NOMO-1 treated with DMSO at 0.1 percent for 48 hours (cell line): ENCODE results near the gene SYT9.

Experiments used
- DNase-seq: peaks from one replicate; lab custom pipeline; 2025; ENCODE audit not compliant: unreplicated experiment; lab: John Stamatoyannopoulos, UW

Gene SYT9

DNA sequence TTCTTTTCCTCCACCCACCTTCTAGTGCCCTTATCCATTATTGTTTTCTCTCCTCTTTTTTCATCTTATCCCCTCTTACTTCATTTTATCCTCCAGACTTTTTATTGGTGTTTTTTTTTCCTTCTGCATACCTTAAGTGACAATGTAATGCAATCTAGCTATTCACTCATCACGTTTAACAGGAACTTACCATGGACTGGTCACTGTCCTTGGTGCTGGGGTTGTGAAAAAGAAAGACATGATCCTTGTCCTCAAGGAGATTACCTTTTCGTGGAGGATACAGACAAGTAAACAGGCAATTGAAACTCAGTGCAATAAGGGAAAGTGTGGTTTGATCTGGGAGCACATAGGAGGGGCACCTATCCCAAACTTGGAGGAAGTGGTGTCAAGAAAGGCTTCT lies 20.7 kb downstream of the SYT9 start:
- no peak for DNase-seq

GRCh38 chr11:7275133-7275532 lies 23.4 kb downstream of the SYT9 start:
- no peak for DNase-seq

DNA sequence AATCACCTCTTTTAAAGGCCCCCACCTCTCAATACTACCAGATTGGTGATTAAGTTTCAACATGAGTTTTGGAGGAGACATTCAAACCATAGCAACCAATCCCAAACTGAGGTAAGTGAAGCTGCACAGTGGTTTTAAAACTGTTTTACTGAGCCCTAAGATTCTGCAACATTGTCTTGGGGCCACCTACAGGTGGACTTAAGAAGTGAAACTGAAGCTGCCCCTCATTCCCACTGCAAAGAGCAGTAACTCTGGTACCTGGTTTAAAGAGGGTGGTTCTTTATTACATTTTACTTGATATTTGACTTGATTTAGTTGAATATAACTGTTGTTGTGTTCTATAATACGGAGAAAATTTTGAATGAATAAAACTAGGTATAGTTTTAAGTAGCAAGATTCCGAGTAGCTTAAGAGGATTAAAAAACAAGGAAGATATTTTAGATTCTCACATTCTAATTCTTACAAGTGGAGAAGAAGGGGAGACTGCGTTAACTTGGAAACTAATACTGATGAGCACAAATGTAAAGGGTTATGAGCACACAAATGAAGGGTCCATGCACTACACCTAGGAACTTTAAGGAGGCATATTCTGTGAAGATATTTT lies 26.7 kb downstream of the SYT9 start:
- peak; percentile 5 for DNase-seq

- no peak for DNase-seq
These were observed 28.0 kb downstream of the SYT9 start for GRCh38 chr11:7279676-7280075.

DNA sequence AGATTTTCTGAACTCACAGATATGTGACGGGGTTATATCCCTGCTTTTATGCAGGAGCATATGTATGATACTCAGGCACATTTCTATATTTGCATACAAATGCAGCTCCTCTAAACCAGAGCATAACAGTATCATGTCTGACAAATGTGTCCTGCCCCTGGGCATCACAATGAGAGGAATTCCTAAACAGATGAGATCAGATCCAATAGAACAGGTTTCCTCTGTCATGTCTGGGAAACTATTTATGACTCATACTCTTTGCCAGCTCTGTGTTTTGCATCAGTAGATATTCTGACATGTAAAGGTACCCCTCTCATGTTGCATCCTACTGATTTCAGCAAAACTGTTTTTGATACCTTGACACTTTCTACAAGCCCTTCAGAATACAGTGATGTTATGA lies 29.4 kb downstream of the SYT9 start:
- no peak for DNase-seq

- no peak for DNase-seq
These were observed 30.1 kb downstream of the SYT9 start for GRCh38 chr11:7281809-7282208.

DNA sequence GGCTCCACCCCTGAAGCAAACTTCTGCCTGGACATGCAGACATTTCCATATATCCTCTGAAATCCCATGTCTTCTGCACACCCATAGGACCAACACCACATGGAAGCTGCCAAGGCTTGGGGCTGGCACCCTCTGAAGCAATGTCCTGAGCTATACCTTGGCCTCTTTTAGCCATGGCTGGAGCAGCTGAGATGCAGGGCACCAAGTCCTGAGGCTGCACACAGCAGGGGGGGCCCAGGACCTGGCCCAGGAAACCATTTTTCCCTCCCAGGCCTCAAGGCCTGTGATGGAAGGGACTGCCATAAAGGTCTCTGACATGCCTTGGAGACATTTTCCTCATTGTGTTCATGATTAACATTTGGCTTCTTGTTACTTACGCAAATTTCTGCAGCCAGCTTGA lies 34.5 kb downstream of the SYT9 start:
- DNase-seq: no peak

GRCh38 chr11:7291100-7291829 lies 39.6 kb downstream of the SYT9 start:
- no peak for DNase-seq

GRCh38 chr11:7292922-7293321 lies 41.2 kb downstream of the SYT9 start:
- no peak for DNase-seq

GRCh38 chr11:7299393-7299792 lies 47.7 kb downstream of the SYT9 start:
- no peak for DNase-seq

GRCh38 chr11:7300281-7300680 lies 48.6 kb downstream of the SYT9 start:
- no peak for DNase-seq

GRCh38 chr11:7303146-7303545 lies 51.4 kb downstream of the SYT9 start:
- no peak for DNase-seq

DNA sequence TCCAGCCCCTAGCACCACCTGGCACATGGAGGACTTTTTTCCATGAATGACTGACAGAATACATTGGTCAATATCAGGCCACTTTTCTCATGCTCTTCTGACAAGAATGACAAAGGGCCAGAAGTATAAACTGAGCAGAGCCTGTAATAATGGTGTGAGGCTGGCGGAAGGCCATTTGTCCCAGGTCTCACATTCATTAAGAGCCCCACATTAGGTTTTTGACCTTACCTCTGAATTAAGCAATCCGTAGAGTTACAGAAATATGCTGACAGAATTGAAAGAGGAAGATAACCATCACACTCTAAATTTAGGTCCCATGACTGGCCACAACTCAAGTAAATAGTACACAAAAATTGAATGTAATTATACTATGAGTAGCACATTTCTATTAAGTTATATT lies 55.2 kb downstream of the SYT9 start:
- peak; percentile 23 for DNase-seq

DNA sequence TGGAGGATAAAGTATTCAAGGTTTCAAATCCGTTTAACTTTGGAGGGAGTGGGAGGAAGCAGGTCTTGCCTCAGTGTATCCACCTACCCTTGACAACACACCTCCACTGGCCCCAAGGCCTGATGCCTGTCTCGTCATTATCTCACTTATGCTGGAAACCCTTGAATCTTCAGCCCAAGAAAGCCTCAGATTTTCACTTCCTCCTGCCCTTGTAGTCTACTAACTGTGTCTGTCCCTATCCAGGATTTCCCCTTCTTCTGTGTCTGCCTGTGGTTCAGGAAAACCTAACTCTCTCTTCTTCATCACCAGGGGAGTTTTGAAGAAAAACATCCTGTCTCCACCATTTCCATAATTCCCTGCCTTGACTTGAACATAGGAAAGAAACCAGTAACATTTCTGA lies 56.1 kb downstream of the SYT9 start:
- no peak for DNase-seq

DNA sequence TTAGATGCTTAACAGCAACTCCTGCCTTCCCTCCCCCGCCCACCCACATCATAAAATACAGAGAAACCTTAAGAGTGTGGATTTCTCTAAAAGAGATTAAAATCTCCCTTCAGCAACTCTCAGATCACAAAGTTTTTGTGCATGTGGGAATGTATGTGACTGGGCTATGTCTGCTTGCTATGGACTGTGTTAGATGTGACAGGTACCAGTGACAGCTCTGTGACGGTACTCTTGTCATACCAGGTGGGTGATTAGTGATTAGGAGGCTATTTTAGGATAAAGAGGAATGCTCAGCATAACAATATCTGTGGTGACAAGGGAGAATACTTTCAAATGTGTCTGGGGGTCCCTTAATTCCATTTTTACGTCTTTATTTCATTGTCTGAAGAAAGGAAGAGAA lies 60.2 kb downstream of the SYT9 start:
- DNase-seq: no peak

GRCh38 chr11:7314811-7315604 lies 63.3 kb downstream of the SYT9 start:
- DNase-seq: no peak

DNA sequence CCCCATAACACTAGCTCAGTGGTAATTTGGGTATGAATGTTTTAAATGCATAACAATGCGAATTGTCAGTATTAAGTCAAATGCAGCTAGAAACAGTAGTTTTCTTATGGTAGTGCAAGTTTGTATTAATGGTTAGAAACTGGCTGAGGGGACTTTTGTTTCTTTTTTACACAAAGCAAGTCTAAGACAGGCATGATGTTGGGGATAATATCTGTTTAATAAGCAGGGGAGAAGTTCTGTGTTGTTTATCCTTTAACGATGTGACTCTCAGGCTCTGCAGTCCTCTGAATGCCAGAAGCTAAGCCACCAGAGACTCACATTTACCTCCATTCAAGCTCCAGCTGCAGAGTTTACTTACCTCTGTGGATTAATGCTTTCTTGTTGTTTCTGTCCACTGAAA lies 67.8 kb downstream of the SYT9 start:
- DNase-seq: no peak

GRCh38 chr11:7320306-7320705 lies 68.6 kb downstream of the SYT9 start:
- no peak for DNase-seq

GRCh38 chr11:7321473-7322450 lies 70.1 kb downstream of the SYT9 start:
- DNase-seq: no peak

DNA sequence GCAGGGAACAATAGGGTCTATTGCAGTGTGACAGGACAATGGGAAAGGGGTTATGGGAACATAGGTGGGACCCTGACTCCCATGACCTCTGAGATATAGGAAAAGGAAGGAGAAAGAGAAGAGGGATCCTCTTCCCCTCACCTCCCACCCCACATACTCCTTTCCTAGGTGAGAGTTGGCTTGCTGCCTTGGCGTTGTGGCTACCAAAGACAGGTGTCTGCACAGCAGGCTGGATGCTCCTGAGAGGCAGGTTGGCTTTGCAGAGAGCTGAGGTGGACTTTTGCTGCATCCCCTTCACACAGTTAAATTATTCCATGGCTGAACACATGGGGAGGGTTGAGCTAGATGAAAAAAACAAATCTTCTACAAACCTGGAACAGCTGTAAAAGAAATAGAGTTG lies 80.7 kb downstream of the SYT9 start:
- DNase-seq: no peak

GRCh38 chr11:7332962-7333361 lies 81.3 kb downstream of the SYT9 start:
- DNase-seq: no peak
